D721Med (cell line): ENCODE data around the gene NRSN2.

Source experiments
- DNase-seq: peaks from one replicate; pipeline ENCODE4 v3.0.0; 2011; ENCODE audit warnings: low spot score; ENCODE audit not compliant: insufficient read length
- FAIRE-seq: peaks from 2 replicates; lab custom pipeline; 2011; peaks lifted over from hg19 to GRCh38; lab: Jason Lieb, UNC
- TF ChIP-seq, protein P1 (sequence below): IDR thresholded peaks from 2 replicates; pipeline ENCODE4 v1.5.1; 2012; ENCODE audit warnings: mild to moderate bottlenecking, control low read depth; ENCODE audit not compliant: insufficient read depth; ENCODE audit errors: missing control alignments

The NRSN2 gene, protein sequence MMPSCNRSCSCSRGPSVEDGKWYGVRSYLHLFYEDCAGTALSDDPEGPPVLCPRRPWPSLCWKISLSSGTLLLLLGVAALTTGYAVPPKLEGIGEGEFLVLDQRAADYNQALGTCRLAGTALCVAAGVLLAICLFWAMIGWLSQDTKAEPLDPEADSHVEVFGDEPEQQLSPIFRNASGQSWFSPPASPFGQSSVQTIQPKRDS

DNA sequence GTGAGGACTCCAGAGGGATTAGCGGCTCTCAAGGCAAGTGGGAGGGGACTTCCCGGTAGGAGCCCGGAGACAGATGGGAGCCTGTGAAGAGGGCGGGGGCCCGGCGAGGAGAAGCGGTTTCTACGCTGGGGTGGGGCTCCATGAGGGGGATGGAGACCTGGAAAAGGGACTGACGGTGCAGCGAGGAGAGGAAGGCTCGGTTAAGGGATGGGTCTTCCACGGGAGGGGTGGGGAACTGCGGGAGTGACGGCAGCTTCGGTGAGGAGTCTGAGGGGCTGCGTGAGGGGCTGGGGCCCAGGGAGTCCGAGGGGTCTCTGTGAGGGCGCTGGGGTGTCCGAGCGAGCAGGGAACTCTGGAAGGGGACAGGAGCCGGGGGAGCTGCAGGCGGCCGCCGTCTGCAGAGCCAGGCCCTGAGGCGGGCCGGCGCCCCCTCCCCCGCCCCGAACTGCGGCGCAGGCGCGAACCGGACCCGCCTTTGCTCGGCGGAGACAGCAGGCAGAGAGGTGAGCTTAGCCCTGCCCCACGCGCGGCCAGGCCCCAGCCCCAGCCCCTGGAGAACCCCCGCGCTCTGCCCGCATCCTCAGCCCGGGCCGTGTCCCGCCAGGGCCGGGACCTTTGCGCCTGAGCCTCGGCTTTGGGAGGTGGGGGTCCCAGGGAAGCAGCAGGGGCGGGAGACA is at the start of gene NRSN2:
TSS of gene NRSN2 (plus strand) at position 472 of the 677 bp plus-strand sequence. CDS start 2,533 bp downstream, outside the sequence.
- no peak for FAIRE-seq
- DNase-seq: peak; percentile 51
- TF ChIP-seq, protein P1, sequence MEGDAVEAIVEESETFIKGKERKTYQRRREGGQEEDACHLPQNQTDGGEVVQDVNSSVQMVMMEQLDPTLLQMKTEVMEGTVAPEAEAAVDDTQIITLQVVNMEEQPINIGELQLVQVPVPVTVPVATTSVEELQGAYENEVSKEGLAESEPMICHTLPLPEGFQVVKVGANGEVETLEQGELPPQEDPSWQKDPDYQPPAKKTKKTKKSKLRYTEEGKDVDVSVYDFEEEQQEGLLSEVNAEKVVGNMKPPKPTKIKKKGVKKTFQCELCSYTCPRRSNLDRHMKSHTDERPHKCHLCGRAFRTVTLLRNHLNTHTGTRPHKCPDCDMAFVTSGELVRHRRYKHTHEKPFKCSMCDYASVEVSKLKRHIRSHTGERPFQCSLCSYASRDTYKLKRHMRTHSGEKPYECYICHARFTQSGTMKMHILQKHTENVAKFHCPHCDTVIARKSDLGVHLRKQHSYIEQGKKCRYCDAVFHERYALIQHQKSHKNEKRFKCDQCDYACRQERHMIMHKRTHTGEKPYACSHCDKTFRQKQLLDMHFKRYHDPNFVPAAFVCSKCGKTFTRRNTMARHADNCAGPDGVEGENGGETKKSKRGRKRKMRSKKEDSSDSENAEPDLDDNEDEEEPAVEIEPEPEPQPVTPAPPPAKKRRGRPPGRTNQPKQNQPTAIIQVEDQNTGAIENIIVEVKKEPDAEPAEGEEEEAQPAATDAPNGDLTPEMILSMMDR: no peak

DNA sequence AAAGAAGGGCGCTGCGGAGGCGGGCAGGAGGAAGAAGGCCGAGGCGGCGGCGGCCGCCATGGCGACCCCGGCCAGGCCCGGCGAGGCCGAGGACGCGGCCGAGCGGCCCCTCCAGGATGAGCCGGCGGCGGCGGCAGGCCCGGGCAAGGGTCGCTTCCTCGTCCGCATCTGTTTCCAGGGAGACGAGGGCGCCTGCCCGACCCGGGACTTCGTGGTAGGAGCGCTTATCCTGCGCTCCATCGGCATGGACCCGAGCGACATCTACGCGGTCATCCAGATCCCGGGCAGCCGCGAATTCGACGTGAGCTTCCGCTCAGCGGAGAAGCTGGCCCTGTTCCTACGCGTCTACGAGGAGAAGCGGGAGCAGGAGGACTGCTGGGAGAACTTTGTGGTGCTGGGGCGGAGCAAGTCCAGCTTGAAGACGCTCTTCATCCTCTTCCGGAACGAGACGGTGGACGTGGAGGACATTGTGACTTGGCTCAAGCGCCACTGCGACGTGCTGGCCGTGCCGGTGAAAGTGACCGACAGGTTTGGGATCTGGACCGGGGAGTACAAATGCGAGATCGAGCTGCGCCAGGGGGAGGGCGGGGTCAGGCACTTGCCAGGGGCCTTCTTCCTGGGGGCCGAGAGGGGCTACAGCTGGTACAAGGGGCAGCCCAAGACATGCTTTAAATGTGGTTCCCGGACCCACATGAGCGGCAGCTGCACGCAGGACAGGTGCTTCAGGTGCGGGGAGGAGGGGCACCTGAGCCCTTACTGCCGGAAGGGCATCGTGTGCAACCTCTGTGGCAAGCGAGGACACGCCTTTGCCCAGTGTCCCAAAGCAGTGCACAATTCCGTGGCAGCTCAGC is 48.8 kb upstream of the NRSN2 start:
- DNase-seq (no peak), FAIRE-seq (no peak)
- TF ChIP-seq, protein P1: no peak

DNA sequence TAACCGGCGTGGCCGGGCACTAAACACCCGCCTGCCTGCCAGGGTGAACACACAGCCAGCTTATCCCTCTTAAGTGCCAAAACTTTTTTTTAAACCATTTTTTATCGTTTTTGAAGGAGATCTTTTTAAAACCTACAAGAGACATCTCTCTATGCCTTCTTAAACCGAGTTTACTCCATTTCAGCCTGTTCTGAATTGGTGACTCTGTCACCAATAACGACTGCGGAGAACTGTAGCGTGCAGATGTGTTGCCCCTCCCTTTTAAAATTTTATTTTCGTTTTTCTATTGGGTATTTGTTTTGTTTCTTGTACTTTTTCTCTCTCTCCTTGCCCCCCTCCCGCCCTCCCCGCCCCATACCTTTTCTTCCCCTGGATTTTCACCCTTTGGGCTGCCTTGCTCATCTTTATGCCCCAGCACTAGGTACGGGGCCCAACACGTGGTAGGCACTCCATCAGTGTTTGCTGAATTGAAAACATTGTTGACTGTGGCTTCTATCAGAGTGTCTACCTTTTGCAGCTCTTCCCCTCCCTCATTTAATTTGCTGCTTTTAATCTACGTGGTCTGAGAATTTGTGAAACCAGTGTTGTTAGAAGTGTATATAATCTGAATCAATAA is 48.0 kb upstream of the NRSN2 start:
- TF ChIP-seq, protein P1: no peak
- DNase-seq: no peak
- no peak for FAIRE-seq

DNA sequence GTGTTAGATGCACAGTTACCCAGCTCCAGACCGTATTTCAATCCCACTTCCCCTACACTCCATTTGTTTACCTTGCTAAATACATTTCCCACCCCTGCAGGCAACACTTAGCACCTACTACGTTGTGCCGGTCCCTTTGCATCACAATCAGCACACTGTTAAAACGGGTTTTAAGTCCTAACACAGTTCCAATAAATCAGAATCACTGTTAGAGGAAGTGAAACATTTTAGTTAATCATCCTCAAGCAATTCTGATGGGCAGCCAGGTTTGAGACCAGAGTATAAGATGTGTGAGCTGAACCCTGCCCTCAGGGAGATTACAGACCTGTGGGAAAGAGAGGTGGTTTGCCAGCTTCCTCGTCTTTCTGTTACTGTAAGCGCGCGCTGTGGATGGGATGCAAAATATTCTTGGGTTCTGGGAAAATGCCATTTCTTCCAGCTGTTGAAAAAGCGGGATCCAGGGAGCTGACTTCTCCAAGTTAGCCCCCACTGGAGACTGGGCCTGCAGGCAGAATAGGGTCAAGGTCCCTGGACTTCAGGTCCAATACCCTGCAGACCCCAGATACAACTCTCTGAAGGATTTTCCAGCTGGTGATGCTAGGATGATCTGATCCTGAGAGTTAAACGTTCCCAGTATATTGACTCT is 46.4 kb upstream of the NRSN2 start:
- TF ChIP-seq, protein P1: no peak
- DNase-seq: no peak
- FAIRE-seq: no peak

DNA sequence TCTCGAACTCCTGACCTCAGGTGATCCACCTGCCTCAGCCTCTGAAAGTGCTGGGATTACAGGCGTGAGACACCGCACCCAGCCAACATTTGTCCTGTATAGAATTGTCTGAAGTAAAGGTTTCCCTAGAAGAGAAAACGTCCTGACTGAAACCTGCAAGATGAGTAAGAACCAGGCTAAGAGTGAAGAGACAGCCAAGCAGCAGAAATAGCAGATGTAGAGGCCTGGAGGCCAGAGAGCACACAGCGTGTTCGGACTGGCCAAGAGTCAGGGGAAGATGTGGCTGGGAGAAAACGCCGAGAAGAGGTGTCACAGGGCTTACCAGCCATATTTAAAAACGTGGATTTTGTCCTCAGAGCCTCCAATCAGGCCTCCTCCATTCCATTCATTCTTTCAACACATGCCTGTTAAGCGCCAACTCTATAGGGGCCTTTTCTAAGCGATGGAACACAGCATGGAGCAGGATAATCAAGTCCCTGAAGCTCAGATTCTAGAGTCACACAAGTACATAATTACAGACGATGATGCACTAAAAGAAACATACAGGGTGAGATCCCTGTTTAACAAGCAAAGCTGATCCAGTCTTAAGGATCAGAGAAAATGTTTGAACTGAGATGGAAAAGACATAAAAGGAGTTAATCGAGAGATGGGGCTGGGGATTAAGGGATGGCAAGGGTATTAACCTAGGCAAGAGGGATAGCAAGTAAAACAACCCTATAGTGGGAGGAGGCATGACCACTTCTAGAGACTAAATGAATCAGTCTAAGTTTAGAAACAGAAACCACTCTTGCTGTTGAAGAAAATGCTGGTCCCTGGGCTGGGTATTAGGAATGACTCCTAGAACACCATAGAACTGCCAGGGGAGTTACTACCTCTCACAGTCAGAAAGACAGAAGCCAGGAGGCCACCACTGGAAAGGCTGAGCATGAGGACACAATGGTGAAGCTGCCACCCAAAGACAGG is 44.7 kb upstream of the NRSN2 start:
- DNase-seq: no peak
- FAIRE-seq: no peak
- TF ChIP-seq, protein P1: no peak

DNA sequence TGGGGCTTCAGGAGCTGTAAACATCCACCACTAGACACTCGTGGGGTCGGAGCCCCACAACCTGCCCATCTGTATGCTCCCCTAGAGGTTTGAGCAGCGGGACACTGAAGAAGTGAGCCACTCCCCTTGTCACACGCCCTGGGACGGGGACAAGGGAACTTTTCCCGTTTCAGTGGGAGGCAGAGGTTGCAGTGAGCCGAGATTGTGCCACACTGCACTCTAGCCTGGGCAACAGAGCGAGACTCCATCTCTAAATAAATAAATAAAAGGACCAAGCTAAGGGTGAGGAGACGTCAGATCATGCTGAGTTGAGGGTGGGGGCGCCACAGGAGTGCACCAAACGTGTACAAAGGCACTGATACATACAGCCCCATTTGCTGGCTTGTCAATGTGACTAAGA is 41.2 kb upstream of the NRSN2 start:
- TF ChIP-seq, protein P1: no peak
- FAIRE-seq (no peak), DNase-seq (no peak)
